Activated CD4-positive, alpha-beta T cell treated with anti-CD3 and anti-CD28 coated beads, Interleukin-2, Interleukin-4, amounts not matched to agents 100 ng/mL and 50 ng/mL, durations not matched to agents 16 hours and 8 hours (primary cell): ENCODE measurements around the gene PYHIN1.
"Not testable (repeated sequence)": the region's sequence is repeated elsewhere in the genome, so short reads cannot be mapped to it uniquely, and the experiment has no call there.

Experiments
- DNase-seq: peaks from one replicate; pipeline ENCODE4 v3.0.0-alpha.2; 2020; ENCODE audit warnings: low spot score

Gene PYHIN1

DNA sequence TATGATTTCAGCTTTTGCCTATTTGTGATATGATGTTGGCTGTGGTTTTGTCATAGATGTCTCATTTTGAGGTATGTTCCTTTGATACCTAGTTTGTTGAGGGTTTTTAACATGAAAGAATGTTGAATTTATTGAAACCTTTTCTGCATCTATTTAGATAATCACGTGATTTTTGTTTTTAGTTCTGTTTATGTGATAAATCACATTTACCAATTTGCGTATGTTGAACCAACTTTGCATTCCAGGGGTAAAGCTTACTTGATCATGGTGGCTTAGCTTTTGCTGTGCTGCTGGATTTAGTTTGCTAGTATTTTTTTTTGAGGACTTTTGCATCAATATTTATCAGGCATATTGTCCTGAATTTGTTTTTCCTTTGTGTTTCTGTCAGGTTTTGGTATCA lies 51.9 kb downstream of the PYHIN1 start:
- no peak for DNase-seq

DNA sequence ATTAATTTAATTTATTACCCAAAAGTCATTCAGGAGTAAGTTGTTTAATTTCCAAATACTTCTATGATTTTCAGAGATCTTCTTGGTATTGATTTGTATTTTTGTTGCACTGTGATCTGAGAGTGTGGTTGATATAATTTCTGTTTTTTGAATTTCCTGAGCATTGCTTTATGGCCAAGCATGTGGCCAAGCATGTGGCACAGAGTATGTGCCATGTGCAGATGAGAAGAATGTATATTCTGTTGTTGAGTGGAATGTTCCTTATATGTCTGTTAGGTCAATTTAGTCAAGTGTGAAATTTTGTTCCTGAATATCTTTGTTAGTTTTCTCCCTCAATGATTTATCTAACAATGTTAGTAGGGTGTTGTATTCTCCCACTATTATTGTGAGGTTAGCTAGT lies 53.0 kb downstream of the PYHIN1 start:
- no peak for DNase-seq

DNA sequence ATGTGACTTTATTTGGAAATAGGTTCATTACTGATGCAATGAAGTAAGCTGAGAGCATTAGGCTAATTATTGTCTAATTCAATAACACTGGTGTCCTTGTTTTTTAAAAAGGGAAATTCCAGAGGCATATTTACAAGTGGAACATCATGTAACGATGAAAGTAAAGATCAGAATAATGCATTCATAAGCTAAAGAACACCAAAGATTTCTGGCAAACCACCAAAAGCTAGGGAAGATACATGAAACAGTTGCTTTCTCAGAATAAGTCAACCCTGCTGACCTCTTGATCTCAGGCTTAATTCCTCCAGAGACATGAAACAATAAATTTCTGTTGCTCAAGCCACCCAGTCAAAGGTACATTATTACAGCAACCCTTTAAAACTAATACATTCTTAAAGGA lies 58.1 kb downstream of the PYHIN1 start:
- DNase-seq = no peak

DNA sequence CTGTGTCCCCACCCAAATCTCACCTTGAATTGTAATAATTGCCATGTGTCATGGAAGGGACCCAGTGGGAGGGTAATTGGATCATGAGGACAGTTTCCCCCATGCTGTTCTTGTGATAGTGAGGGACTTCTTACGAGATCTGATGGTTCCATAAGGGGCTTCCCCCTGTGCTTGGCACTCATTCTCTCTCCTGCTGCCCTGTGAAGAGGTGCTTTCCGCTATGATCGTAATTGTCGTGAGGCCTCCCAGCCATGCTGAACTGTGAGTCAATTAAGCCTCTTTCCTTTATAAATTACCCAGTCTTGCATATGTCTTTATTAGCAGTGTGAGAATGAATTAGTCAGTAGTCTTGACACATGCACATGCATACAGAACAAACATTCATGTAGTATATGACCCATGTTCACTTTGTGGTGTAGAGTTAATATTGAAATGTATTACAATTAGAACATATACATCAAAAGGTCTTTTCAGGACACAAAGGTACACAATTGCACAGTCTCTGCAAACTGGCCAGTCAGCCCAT lies 61.5 kb downstream of the PYHIN1 start:
- DNase-seq = no peak

DNA sequence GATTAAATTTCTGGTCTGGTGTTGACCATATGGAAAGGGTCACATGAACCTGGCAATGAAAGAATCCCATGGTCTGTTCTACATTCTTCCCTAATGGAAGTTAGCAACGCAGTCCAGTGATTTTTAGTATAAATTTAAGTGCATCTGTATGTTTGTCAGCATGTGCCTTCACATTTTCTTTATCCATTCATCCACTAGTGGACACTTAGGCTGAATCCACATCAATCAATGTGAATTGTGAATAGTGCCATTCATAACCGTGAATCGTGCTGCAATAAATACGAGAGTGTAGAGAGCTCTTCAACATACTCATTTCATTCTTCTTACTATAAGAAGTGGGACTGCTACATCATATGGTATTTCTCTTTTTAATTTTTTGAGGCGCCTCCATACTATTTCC lies 65.6 kb downstream of the PYHIN1 start:
- no peak for DNase-seq

DNA sequence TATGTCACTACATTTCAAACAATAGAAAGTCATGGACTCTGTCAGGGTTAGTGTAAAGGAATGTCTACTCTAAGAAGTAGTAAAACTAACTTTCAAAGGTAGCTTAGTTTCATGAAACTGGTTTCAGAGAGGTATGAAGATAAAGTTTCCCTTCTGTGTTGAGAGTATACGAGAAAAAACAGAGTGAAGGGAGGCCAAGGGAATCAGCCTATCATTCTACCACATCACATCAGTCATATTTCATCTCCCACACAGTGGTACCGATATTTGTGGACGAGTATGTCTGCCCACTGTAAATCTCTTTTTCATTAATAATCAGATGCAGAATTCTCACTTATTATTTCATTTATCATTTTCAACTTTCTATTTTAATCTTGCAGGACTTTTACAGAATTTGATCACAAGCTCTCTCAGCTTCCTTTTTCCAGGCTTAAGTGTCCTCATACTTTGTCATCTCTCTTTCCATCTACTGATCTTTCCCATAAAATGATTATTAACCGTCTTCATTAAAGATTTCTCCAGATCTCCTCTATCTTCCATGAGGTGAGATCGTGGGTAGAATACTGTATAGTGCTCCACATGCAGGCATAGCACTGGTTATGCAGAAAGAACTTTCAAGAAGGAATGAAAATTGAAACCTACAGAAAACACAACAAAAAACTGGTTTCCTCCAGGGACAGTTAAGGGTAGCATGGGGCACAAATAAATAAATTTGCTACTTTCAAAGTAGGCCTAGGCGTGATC lies 66.9 kb downstream of the PYHIN1 start:
- DNase-seq = no peak

DNA sequence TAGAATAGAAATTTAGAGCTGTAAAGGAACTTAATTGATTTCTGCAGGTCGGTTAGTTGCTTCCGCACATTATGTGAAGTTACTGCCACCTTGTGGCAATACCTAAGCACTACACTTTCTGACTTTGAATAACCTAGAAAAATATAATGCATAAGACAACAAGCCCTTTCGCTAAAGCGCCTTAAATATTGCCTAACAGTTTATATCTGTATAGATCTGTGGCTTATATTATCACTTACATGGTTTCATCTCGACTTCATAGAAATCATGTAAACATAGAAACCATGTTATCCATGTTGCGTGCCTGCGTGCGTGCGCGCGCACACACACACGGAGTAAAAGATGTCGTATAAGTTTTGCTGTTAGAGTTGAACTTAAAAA lies 67.4 kb downstream of the PYHIN1 start:
- DNase-seq = peak; percentile 74

DNA sequence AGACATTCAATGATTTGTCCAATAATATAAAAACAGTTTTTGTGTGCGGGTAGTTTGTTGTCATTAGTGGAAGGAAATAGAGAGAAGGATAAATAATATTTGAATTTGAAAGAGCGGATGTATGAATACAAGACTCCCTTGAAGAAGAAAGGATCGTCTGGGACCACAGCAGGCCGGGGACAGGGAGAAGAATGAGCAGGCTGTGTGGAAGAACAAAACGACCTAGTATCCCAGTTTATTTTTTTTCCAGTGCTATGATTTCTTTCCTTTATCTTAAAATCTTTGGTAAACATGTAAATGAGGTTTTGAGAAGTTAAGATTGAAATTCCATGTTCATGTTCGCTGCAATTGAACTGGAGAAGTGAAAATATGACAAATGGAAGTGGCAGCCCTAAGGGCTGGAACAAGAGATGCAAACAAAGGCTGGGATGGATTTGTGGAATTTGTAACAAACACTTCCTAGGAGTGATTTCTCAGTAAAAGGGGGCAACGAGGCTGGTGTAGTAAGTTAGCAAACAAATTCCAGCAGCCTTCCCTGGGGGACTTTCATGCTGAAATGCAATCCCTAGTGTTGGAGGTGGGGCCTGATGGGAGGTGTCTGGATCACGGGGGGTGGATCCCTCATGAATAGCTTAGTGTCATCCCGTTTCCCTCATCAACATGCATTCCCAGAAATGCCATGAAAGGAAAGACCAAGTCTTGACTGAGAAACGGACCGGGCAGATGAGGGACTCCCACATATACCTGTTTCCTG lies 68.1 kb downstream of the PYHIN1 start:
- no peak for DNase-seq

DNA sequence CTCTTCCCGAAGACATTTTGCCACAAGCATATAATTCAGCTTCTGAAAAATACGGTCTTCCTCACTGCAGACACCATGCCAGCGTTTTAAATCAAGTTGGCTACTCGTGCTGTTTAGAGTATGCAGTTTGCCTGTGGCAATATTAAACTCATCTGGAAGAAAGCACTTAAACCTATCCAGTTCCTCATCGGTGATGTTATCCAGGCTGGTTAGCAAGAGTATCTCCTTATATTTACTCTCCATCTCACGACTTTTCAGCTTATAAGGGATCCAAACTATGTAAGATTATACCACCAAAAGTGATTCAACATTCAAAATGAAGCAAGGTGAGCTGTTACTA lies 68.7 kb downstream of the PYHIN1 start:
- DNase-seq = no peak

DNA sequence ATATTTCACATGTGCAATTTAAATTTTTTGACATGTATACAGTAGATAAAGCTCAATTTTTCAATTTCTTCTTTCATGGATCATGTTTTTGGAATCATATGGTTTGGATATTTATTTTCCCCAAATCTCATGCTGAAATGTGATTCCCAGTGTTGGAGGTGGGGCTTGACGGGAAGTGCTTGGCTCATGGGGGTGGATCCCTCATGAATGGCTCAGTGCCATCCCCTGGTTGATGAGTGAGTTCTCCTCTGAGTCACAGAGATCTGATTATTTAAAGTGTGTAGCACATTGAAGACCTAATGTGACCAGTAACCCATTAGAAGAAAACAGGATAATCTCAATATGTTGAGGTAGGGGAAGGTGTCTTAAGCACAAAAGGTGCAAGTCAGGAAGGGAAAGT lies 69.3 kb downstream of the PYHIN1 start:
- DNase-seq = no peak

DNA sequence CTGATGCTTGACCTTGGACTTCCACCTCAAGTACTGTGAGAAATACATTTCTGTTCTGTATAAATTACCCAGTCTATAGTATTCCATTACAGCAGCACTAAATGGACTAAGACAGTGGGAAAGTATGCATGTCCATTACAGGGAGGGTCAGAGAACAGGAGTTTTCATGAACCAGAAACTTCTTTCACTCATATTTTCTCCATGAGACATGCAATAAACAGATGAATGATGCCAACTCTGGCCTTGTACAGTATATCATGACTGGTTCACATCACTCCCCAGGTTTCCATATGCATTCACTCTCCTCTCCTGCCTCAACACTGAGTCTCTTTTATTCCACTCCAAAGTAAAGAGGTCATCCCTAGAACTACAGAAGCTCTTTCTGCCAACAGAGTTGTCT lies 73.8 kb downstream of the PYHIN1 start:
- DNase-seq = no peak

DNA sequence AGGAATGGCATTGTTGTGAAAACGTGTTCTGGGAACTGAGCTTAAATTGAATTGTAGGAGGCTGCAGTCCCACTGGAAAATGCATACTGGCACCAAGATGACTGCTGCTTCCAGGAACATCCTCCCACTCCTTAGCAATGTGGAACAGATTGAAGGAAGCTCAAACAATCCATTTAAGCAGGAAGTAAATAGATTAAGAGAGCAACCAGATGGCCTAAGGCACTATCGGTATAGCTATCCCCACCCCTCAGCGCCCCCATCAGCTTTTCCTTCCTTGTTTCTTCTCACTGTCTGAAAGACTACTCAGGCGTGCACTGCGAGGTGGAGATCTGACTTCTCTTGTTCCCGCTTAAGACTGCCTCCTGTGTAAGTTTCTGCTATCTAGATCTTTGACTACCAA lies 74.3 kb downstream of the PYHIN1 start:
- DNase-seq = no peak

DNA sequence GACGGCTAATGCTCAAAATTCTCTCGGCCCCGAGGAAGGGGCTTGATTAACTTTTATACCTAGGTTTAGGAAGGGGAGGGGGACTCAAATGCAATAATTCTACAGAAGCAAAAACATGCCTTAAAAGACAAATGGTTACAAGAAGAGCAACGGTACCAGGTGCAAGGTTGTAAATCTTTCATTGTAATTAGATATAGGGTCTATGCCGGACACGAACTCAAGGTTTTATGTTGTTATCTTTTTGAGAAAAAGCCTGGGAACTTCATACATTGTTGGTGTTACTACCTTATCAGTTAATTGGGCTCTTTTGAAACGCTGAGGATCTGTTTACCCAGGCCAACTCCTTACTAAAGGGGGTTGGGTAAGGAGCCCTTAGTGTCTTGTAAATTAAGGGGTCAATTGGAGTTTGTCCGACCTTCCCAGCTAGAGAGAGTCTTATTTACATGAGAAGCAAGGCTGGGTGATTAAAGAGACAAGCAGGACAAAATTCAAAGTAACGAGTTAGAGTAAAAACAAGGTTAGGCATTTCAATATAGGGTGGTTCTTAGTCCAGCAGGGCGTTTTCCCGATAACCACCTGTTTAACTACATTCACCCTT lies 75.0 kb downstream of the PYHIN1 start:
- DNase-seq = not testable (repeated sequence)

DNA sequence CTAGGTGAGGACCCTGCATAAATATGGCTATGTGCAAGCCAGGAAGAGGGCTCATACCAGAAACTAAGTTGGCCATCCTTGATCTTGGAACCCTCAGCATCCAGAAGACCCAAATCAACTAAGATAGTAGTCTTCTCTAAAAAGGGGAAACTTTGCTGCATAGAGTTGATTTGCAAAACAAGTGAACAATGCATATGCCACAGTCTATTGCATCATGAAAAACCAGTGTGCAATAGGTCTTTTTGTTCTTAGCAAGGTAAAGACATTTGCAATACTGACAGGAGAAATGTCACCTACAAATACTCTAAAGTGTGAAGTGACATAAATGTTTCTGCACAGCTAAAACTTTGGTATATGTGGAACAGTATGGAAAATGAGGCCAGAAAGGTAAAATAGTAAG lies 76.4 kb downstream of the PYHIN1 start:
- DNase-seq = no peak

DNA sequence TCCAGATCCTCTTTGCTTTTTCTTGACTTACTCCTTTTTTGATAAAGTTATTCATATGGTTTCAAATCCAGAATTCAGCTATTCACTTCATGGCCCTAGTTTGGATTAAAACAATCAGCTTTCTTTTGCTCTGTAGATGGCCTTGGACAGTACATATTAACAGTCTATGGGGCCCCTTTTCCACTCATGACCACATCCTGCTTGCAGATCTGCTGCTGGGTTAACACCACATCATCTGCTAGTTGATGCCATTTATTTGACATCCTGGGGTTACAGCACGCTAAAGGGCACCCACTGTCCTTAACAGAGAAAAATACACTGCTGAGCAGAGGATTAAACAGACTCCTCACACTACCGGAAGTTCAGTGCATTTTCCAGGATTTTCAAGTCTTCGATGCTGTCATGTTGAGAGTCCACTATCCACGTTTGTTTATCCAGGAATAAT lies 77.4 kb downstream of the PYHIN1 start:
- peak; percentile 88 for DNase-seq

DNA sequence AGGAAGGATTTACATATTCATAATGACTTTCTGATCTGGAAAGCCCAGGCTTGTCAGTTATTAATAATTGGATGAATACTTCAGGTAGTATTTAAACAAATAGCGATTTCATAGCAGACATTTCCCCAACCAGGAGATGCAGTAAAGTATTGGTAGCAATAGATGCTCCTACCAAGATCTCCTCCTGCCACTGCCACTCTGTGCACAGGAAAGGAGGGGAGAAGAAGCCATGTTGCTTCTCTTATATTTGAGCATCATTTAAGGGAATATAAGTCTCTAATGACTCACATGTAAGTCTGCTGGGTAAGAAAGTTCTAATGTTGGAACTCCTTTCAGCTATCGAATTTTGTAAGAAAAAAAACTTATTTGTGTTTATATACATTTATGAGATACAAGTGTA lies 77.9 kb downstream of the PYHIN1 start:
- DNase-seq = peak; percentile 37

DNA sequence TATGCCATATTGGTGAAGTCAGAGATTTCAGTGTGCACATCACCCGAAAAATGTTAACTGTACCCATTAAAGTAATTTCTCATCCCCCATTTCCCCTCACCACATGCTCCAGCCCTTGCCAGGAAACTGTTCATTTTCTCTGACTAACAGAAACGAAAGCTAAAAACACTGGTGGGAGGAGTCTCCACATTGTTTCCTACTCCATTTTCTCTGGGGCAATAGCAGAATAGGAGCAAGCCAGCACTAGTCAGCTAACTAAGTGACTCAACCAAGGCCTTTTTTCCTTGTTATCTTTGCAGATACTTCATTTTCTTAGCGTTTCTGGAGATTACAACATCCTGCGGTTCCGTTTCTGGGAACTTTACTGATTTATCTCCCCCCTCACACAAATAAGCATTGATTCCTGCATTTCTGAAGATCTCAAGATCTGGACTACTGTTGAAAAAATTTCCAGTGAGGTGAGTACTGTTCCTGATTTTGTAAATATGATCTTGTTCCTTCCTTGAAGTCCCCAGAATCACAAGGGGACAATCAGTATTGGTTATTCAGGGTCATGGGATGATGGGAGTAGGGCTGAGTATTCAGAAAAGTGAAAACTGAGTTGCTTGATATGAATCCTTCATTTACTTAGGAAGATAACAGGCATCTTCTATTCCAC lies 78.5 kb downstream of the PYHIN1 start, which contains the start of gene IFI16:
Gene IFI16 (plus strand): TSS at position 204 of the 658 bp plus-strand sequence. CDS start 4,774 bp downstream, outside the sequence.
- DNase-seq = peak; percentile 93

DNA sequence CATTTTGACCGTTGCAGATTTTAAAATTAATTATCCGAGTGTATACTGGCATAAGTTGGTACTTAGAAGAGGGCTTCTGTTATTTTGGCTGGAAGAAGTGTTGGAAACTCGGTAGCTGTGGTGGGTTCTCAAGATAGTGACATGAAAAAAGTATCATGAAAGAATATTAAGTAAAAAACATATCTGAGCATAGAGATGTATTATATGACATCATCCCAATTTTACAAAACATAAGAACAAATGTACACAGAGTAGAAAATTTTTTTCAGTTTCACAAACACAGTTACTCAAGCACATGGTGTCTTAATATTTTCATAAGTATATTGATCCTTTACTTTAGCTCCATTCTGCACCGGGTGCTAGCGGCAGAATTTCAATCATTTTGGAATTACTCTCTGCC lies 79.0 kb downstream of the PYHIN1 start:
- DNase-seq = no peak

DNA sequence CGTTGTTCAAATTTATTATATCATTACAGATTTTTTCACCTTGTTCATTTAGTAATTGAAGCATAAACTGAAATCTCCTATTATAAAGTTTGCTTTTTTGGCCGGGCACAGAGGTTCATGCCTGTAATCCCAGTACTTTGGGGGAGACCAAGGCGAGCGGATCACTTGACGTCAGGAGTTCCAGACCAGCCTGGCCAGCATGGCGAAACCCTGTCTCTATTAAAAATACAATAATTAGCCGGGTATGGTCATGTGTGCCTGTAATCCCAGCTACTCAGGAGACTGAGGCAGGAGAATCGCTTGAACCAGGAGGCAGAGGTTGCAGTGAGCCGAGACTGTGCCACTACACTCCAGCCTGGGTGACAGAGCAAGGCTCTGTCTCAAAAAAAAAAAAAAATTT lies 79.6 kb downstream of the PYHIN1 start:
- DNase-seq = peak; percentile 35

DNA sequence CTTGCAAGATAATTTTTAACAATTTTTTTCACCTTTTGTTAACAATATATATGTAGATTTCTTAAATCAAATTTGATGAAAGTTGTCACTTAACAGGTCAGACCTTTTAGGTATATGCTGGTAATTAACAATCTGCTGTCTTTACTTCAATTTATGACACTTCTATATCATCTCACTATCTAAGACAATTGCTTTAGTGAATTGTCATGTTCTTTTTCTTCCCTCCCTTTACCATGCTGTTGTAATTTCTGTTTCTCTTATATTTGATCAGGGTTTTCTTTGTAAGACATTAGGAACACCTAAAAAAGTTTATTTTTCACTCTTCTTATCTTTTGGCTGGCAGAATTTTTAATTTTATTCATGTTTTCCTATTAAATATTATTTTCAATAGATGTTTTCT lies 80.4 kb downstream of the PYHIN1 start:
- no peak for DNase-seq

DNA sequence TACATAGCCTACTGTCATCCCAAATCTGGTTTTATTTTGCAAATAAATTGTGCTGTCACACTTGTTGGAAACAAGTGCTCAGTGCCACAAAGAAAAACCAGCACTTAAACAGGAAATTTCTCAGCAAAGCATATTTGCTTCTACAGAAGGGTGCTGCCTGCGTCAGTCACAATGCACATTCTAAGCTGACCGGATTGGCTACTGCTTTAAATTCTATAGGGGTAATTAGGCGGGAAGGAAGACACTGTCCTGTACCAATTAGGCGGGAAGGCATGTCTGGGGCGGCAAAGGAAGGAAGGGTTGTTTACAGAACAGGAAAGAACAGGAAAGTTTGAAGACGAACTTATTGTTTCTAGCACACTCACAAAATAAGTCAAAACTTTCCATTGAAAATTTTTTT lies 81.1 kb downstream of the PYHIN1 start:
- DNase-seq = peak; percentile 90

DNA sequence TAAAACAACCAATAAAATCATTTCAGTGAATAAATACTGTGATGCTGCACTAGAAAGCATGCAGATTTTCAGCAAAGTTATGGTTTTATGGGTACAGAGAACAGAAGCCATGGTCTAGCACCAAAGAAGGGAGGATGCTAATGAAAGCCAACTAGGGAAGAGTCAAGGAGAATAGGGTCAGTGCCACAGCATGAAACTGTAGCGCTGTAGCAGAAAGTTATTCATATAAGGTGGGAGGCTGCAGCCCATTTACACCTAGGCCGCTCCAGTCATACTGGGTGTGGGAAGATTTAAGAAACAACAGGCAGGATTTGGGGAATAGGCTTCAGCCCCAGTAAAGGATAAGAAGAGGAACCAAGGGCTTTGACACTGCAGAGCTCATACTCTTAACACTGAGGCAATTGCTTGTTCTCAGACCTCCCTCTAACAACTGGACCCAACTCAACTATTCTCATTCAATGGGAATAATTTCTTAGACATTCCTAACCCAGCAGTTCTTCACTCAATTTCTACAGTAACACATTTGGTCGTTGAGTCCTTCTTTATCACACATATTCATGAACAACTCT lies 82.7 kb downstream of the PYHIN1 start:
- DNase-seq = peak; percentile 32
